Neural crest cell (in vitro differentiated cells): ENCODE results near the gene AKR7A2. TPM values are rescaled to one million over a fixed set of nuclear protein-coding genes. Genes with fewer than 3 reads are reported as not detected.
A peak's percentile ranks its signal among the peaks of the same experiment; 100 is the strongest.

Experiments used
- DNase-seq: peaks from one replicate; pipeline ENCODE4 v3.0.0; 2021; ENCODE audit warnings: low read depth, mixed read lengths, low spot score
- H3K27ac Mint-ChIP-seq: one replicate; pipeline ENCODE4 v1.8.0; 2021; ENCODE audit warnings: mild to moderate bottlenecking, mixed read lengths; ENCODE audit not compliant: unreplicated experiment
- H3K27me3 Mint-ChIP-seq: 2 replicates; pipeline ENCODE4 v1.8.0; 2021; ENCODE audit warnings: low read depth, mild to moderate bottlenecking, mixed read lengths
- H3K36me3 Mint-ChIP-seq: 2 replicates; pipeline ENCODE4 v1.8.0; 2021; ENCODE audit warnings: low read depth, mild to moderate bottlenecking, mixed read lengths
- H3K4me1 Mint-ChIP-seq: 2 replicates; pipeline ENCODE4 v1.8.0; 2021; ENCODE audit warnings: mixed read lengths
- H3K4me3 Mint-ChIP-seq: one replicate; pipeline ENCODE4 v1.8.0; 2021; ENCODE audit warnings: mild to moderate bottlenecking, mixed read lengths
- H3K9me3 Mint-ChIP-seq: 2 replicates; pipeline ENCODE4 v1.8.0; 2021; ENCODE audit warnings: mixed read lengths
- CTCF ChIP-seq: fragments of 200-600 bp; sonication (generic); conservative IDR thresholded peaks from 2 replicates; pipeline ENCODE4 v1.5.0; 2021; ENCODE audit warnings: antibody characterized with exemption, mild to moderate bottlenecking
- total RNA-seq: library from RNA; stranded (reverse); gene quantifications from 2 replicates; pipeline ENCODE4 v1.2.1, GENCODE V29; 2021

The AKR7A2 gene
- total RNA-seq, 1 donor from 2014 or later = 75.7 TPM

GRCh38 chr1:19352839-19353238, 40.9 kb upstream of the AKR7A2 start:
- TF ChIP-seq CTCF = no peak
- H3K4me3 Mint-ChIP-seq = no peak overlapping the region
- H3K27ac Mint-ChIP-seq = no peak overlapping the region
- no peak for DNase-seq
- no peaks in the 10 kb centered on the region for H3K9me3 Mint-ChIP-seq
- H3K36me3 Mint-ChIP-seq = peaks cover 7% of the 10 kb centered on the region
- no peaks in the 10 kb centered on the region for H3K27me3 Mint-ChIP-seq
- H3K4me1 Mint-ChIP-seq = no peaks in the 10 kb centered on the region

- peaks cover 7% of the 10 kb centered on the region for H3K36me3 Mint-ChIP-seq
- H3K27ac Mint-ChIP-seq = no peak overlapping the region
- no peaks in the 10 kb centered on the region for H3K9me3 Mint-ChIP-seq
- DNase-seq = no peak
- no peaks in the 10 kb centered on the region for H3K27me3 Mint-ChIP-seq
- H3K4me1 Mint-ChIP-seq = no peaks in the 10 kb centered on the region
- no peak for TF ChIP-seq CTCF
- no peak overlapping the region for H3K4me3 Mint-ChIP-seq
Measured at GRCh38 chr1:19351873-19352272, 39.9 kb upstream of the AKR7A2 start.

- H3K27me3 Mint-ChIP-seq = no peaks in the 10 kb centered on the region
- H3K36me3 Mint-ChIP-seq = peaks cover 7% of the 10 kb centered on the region
- no peaks in the 10 kb centered on the region for H3K4me1 Mint-ChIP-seq
- no peak overlapping the region for H3K4me3 Mint-ChIP-seq
- TF ChIP-seq CTCF = no peak
- no peaks in the 10 kb centered on the region for H3K9me3 Mint-ChIP-seq
- no peak for DNase-seq
- no peak overlapping the region for H3K27ac Mint-ChIP-seq
Measured at GRCh38 chr1:19350566-19350965, 38.6 kb upstream of the AKR7A2 start.

- Mint-ChIP-seq H3K9me3 (no peaks in the 10 kb centered on the region), H3K27me3 (no peaks in the 10 kb centered on the region), H3K27ac (no peak overlapping the region), H3K36me3 (peaks cover 7% of the 10 kb centered on the region), H3K4me1 (no peaks in the 10 kb centered on the region), H3K4me3 (no peak overlapping the region)
- DNase-seq = no peak
- TF ChIP-seq CTCF = no peak
Measured at GRCh38 chr1:19349999-19350398, 38.1 kb upstream of the AKR7A2 start.

GRCh38 chr1:19348441-19349198, 36.7 kb upstream of the AKR7A2 start:
- peak overlapping the region; percentile 67 for H3K27ac Mint-ChIP-seq

More at GRCh38 chr1:19348441-19349198, 36.7 kb upstream of the AKR7A2 start:
- no peak for TF ChIP-seq CTCF
- no peaks in the 10 kb centered on the region for H3K4me1 Mint-ChIP-seq
- no peak for DNase-seq
- peaks cover 4% of the 10 kb centered on the region for H3K36me3 Mint-ChIP-seq
- H3K9me3 Mint-ChIP-seq = no peaks in the 10 kb centered on the region
- no peak overlapping the region for H3K4me3 Mint-ChIP-seq
- H3K27me3 Mint-ChIP-seq = no peaks in the 10 kb centered on the region
